Fibroblast of lung (primary cell): ENCODE measurements around the gene SPATA46. TPM values are rescaled to one million over a fixed set of nuclear protein-coding genes. Genes with fewer than 3 reads are reported as not detected.

Source experiments
- DNase-seq, 2 donors: peaks; one replicate each; pipeline versions ENCODE4 v3.0.0 to v3.0.0-alpha.2; 2010; ENCODE audit warnings: low read depth in 2 of 2
- H2AFZ ChIP-seq: 2 replicates; pipeline ENCODE4 v1.5.1; 2012; ENCODE audit warnings: low read length, control low read depth, inconsistent platforms
- H3K27ac ChIP-seq: 2 replicates; pipeline ENCODE4 v1.5.1; 2011; ENCODE audit warnings: low read length, control low read depth; ENCODE audit not compliant: insufficient read depth
- H3K27me3 ChIP-seq: 2 replicates; pipeline ENCODE4 v1.5.1; 2011; ENCODE audit warnings: mild to moderate bottlenecking, low read length; ENCODE audit not compliant: control insufficient read depth, insufficient read depth
- H3K36me3 ChIP-seq: 2 replicates; pipeline ENCODE4 v1.5.1; 2011; ENCODE audit warnings: low read length; ENCODE audit not compliant: control insufficient read depth, insufficient read depth
- H3K4me1 ChIP-seq: 2 replicates; pipeline ENCODE4 v1.5.1; 2011; ENCODE audit warnings: low read length; ENCODE audit not compliant: control insufficient read depth, insufficient read depth; ENCODE audit errors: extremely low read depth
- H3K4me2 ChIP-seq: 2 replicates; pipeline ENCODE4 v1.5.1; 2011; ENCODE audit warnings: low read length, control low read depth; ENCODE audit not compliant: insufficient read depth; ENCODE audit errors: extremely low read depth
- H3K4me3 ChIP-seq, 4 experiments: fragments of 200-600 bp in 1 of 4; sonication (generic) in 1 of 4; replicated peaks in 1 of 4; 2 replicates each; pipeline ENCODE4 v1.5.1; 2011 to 2016; ENCODE audit warnings: low read length in 4 of 4, low read depth in 3 of 4, mild to moderate bottlenecking in 3 of 4, control low read depth in 2 of 4, inconsistent platforms in 1 of 4, mixed read lengths in 1 of 4; ENCODE audit not compliant: insufficient read depth in 1 of 4; ENCODE audit errors: control extremely low read depth in 1 of 4
- H3K79me2 ChIP-seq: 2 replicates; pipeline ENCODE4 v1.5.1; 2012; ENCODE audit warnings: mild to moderate bottlenecking, low read length, inconsistent platforms; ENCODE audit not compliant: control insufficient read depth, insufficient read depth
- H3K9ac ChIP-seq: 2 replicates; pipeline ENCODE4 v1.5.1; 2011; ENCODE audit warnings: mild to moderate bottlenecking, low read length, control low read depth; ENCODE audit not compliant: insufficient read depth
- H3K9me3 ChIP-seq: 2 replicates; pipeline ENCODE4 v1.5.1; 2012; ENCODE audit warnings: low read depth, low read length; ENCODE audit not compliant: control insufficient read depth, insufficient read depth
- H4K20me1 ChIP-seq: 2 replicates; pipeline ENCODE4 v1.5.1; 2011; ENCODE audit warnings: low read length; ENCODE audit not compliant: control insufficient read depth, insufficient read depth; ENCODE audit errors: extremely low read depth
- EZH2 ChIP-seq: IDR thresholded peaks from 2 replicates; pipeline ENCODE4 v1.5.1; 2012; ENCODE audit warnings: low read length, control low read depth, mild to moderate bottlenecking; ENCODE audit errors: missing control alignments
- polyA minus RNA-seq: library from RNA; depleted of rRNA, polyadenylated mRNA; stranded (reverse); fragments of >200 nt; gene quantifications from 2 replicates; pipeline ENCODE4 v1.2.3, GENCODE V29; 2011; ENCODE audit warnings: low replicate concordance
- polyA plus RNA-seq, 2 donors: library from polyadenylated mRNA; depleted of rRNA in 1 of 2; stranded (reverse) in 1 of 2; unstranded in 1 of 2; fragments of >200 nt; gene quantifications; 2 replicates each; pipeline ENCODE4 v1.2.1, GENCODE V29; 2011 to 2012; ENCODE audit warnings: missing spikeins in 1 of 2
- total RNA-seq: library from RNA; depleted of rRNA; stranded (reverse); fragments of >200 nt; gene quantifications from 2 replicates; pipeline ENCODE4 v1.2.1, GENCODE V29; 2014
- TF ChIP-seq, protein P1 (sequence below), 2 donors: IDR thresholded peaks in 1 of 2; conservative IDR thresholded peaks in 1 of 2; 1 replicate in 1 of 2; 2 replicates in 1 of 2; pipeline ENCODE4 v1.5.1; 2011 to 2012; ENCODE audit warnings: low read length in 2 of 2, control low read depth in 1 of 2, inconsistent platforms in 1 of 2, low read depth in 1 of 2, mild to moderate bottlenecking in 1 of 2

The SPATA46 gene, protein sequence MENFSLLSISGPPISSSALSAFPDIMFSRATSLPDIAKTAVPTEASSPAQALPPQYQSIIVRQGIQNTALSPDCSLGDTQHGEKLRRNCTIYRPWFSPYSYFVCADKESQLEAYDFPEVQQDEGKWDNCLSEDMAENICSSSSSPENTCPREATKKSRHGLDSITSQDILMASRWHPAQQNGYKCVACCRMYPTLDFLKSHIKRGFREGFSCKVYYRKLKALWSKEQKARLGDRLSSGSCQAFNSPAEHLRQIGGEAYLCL
- total RNA-seq (not detected in 2 replicates), polyA plus RNA-seq (not detected in 2 replicates), polyA minus RNA-seq (not detected in 2 replicates)
- polyA plus RNA-seq (2012): not detected in 2 replicates

DNA sequence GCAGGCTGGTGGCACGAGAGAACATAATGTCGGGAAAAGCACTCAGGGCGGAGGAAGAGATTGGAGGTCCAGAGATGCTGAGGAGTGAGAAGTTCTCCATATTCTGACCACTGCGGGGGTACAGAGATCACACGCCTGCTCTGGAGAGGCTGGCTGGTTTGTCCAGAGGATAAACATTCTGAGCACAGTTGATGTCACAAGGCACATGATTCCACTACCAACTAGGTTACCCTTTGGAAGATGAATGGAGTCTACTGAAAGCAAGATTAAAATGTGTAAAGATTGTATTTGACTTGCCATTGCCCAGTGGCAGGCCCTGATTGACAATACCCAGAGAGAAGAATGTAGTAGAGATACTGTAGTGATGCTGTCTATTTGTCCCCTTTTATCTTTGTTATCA is at the start of gene SPATA46:
SPATA46 (minus strand) TSS at position 164 of the 400 bp plus-strand sequence; CDS start at position 100, 64 bp downstream.
- H3K27me3 ChIP-seq: peaks cover 3% of the 10 kb centered on the region
- no peaks in the 10 kb centered on the region for H4K20me1 ChIP-seq
- no peak within 1 kb of the TSS for H2AFZ ChIP-seq
- no peaks in the 10 kb centered on the region for H3K79me2 ChIP-seq
- H3K9me3 ChIP-seq: no peaks in the 10 kb centered on the region
- no peak within 1 kb of the TSS for H3K4me2 ChIP-seq
- no peak within 1 kb of the TSS for H3K9ac ChIP-seq
- TF ChIP-seq EZH2: no peak
- TF ChIP-seq, protein P1, sequence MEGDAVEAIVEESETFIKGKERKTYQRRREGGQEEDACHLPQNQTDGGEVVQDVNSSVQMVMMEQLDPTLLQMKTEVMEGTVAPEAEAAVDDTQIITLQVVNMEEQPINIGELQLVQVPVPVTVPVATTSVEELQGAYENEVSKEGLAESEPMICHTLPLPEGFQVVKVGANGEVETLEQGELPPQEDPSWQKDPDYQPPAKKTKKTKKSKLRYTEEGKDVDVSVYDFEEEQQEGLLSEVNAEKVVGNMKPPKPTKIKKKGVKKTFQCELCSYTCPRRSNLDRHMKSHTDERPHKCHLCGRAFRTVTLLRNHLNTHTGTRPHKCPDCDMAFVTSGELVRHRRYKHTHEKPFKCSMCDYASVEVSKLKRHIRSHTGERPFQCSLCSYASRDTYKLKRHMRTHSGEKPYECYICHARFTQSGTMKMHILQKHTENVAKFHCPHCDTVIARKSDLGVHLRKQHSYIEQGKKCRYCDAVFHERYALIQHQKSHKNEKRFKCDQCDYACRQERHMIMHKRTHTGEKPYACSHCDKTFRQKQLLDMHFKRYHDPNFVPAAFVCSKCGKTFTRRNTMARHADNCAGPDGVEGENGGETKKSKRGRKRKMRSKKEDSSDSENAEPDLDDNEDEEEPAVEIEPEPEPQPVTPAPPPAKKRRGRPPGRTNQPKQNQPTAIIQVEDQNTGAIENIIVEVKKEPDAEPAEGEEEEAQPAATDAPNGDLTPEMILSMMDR (conservative IDR thresholded peaks at IDR 0.05 in 1 of 2, IDR thresholded peaks at IDR 0.05 in 1 of 2; ENCODE audit: low read depth in 1 of 2, low read length in 2 of 2): no peak
- no peaks in the 10 kb centered on the region for H3K4me1 ChIP-seq
- H3K27ac ChIP-seq: no peak within 1 kb of the TSS
- no peak for DNase-seq
- H3K4me3 ChIP-seq: no peak within 1 kb of the TSS
- H3K36me3 ChIP-seq: no peaks in the 10 kb centered on the region

- Histone ChIP-seq H3K9ac (no peak overlapping the region), H3K4me1 (no peaks in the 10 kb centered on the region), H3K4me2 (no peak overlapping the region), H3K27ac (no peak overlapping the region), H3K4me3 (no peak overlapping the region), H3K36me3 (no peaks in the 10 kb centered on the region), H3K9me3 (no peaks in the 10 kb centered on the region), H3K27me3 (no peaks in the 10 kb centered on the region), H3K79me2 (no peaks in the 10 kb centered on the region), H2AFZ (no peak overlapping the region), H4K20me1 (no peaks in the 10 kb centered on the region)
- TF ChIP-seq EZH2: no peak
- TF ChIP-seq, protein P1 (conservative IDR thresholded peaks at IDR 0.05 in 1 of 2, IDR thresholded peaks at IDR 0.05 in 1 of 2; ENCODE audit: low read depth in 1 of 2, low read length in 2 of 2): no peak
- DNase-seq: no peak
Observed at GRCh38 chr1:162422662-162423375, 46.2 kb upstream of the SPATA46 start.
